K562 (cell line): ENCODE measurements around the gene ACLY. TPM values are rescaled to one million over a fixed set of nuclear protein-coding genes. Genes with fewer than 3 reads are reported as not detected.

Source experiments
- ARHGAP35 ChIP-seq: fragments of 450-650 bp; IDR thresholded peaks from 2 replicates; pipeline ENCODE4 v1.6.1; 2018; ENCODE audit not compliant: partially characterized antibody
- ARNT ChIP-seq, 2 experiments: fragments of 450-650 bp; IDR thresholded peaks; 2 replicates each; pipeline ENCODE4 v1.6.1; 2016; ENCODE audit warnings: mild to moderate bottlenecking in 1 of 2
- BCOR ChIP-seq: fragments of 450-650 bp; IDR thresholded peaks from 2 replicates; pipeline ENCODE4 v1.6.1; 2016
- BRD9 ChIP-seq: fragments of 450-650 bp; IDR thresholded peaks from 2 replicates; pipeline ENCODE4 v1.6.1; 2018; ENCODE audit warnings: low read depth; ENCODE audit not compliant: partially characterized antibody
- CBFA2T3 ChIP-seq: fragments of 450-650 bp; IDR thresholded peaks from 2 replicates; pipeline ENCODE4 v1.6.1; 2017
- CEBPG ChIP-seq, 3 experiments: fragments of 200-800 bp in 1 of 3; sonication (Bioruptor generic) in 1 of 3; sonication (generic) in 1 of 3; formaldehyde crosslinking in 1 of 3; IDR thresholded peaks in 2 of 3; conservative IDR thresholded peaks in 1 of 3; 2 replicates each; pipeline versions ENCODE4 v1.6.1 to v1.8.0; 2016 to 2022; ENCODE audit warnings: missing compliant biosample characterization in 2 of 3, missing genetic modification characterization in 2 of 3, mild to moderate bottlenecking in 1 of 3, missing genetic modification reagents in 1 of 3
- IFI16 ChIP-seq: fragments of 250-450 bp; sonication (Bioruptor Pico); IDR thresholded peaks from 2 replicates; pipeline ENCODE4 v2.1.2; 2022; ENCODE audit warnings: mild to moderate bottlenecking, inconsistent platforms
- KHSRP ChIP-seq: fragments of 450-650 bp; IDR thresholded peaks from 2 replicates; pipeline ENCODE4 v1.6.1; 2017
- MCM3 ChIP-seq: fragments of 450-650 bp; IDR thresholded peaks from 2 replicates; pipeline ENCODE4 v1.6.1; 2016
- NFE2 ChIP-seq: IDR thresholded peaks from 2 replicates; pipeline ENCODE4 v1.6.1; 2014; ENCODE audit warnings: antibody characterized with exemption, low read depth
- PCBP2 ChIP-seq: fragments of 200-400 bp; formaldehyde crosslinking; IDR thresholded peaks from 2 replicates; pipeline ENCODE4 v1.6.1; 2018; ENCODE audit warnings: low read length, low read depth, mild to moderate bottlenecking, moderate library complexity; ENCODE audit not compliant: poor library complexity, severe bottlenecking
- PHF8 ChIP-seq: fragments of 200-600 bp; sonication (generic); IDR thresholded peaks from 2 replicates; pipeline ENCODE4 v1.6.1; 2012; ENCODE audit warnings: mixed run types, mild to moderate bottlenecking, inconsistent platforms, low read length, moderate library complexity, borderline replicate concordance
- RAD21 ChIP-seq, 2 experiments: fragments of 250-450 bp in 1 of 2; fragments of 450-650 bp in 1 of 2; sonication (Bioruptor Pico) in 1 of 2; formaldehyde crosslinking in 1 of 2; IDR thresholded peaks in 1 of 2; conservative IDR thresholded peaks in 1 of 2; 2 replicates each; pipeline versions ENCODE4 v1.4.0 to v1.8.0; 2020 to 2022; ENCODE audit warnings: mild to moderate bottlenecking in 2 of 2, moderate library complexity in 1 of 2
- RBM22 ChIP-seq: fragments of 200-400 bp; formaldehyde crosslinking; IDR thresholded peaks from 2 replicates; pipeline ENCODE4 v1.6.1; 2018; ENCODE audit warnings: low read length, low read depth; ENCODE audit not compliant: poor library complexity, severe bottlenecking
- SAP30 ChIP-seq: fragments of 200-600 bp; sonication (generic); IDR thresholded peaks from 2 replicates; pipeline ENCODE4 v1.6.1; 2012; ENCODE audit warnings: borderline replicate concordance, low read depth, mild to moderate bottlenecking, moderate library complexity, low read length, control low read depth, inconsistent platforms; ENCODE audit not compliant: insufficient read depth, poor library complexity, severe bottlenecking
- SREBF1 ChIP-seq: fragments of 150-350 bp; IDR thresholded peaks from 2 replicates; pipeline ENCODE4 v1.6.1; 2014; ENCODE audit warnings: antibody characterized with exemption, low read depth, low read length, borderline replicate concordance
- SRSF1 ChIP-seq: fragments of 200-400 bp; formaldehyde crosslinking; IDR thresholded peaks from 2 replicates; pipeline ENCODE4 v1.6.1; 2017; ENCODE audit warnings: mild to moderate bottlenecking, low read depth, low read length, moderate library complexity
- YBX1 ChIP-seq: fragments of 450-650 bp; IDR thresholded peaks from 2 replicates; pipeline ENCODE4 v1.7.1; 2016; ENCODE audit warnings: mild to moderate bottlenecking
- YY1 ChIP-seq, 3 experiments: IDR thresholded peaks; 2 replicates each; pipeline ENCODE4 v1.6.1; 2011; ENCODE audit warnings: low read length in 2 of 3, mild to moderate bottlenecking in 2 of 3, moderate library complexity in 2 of 3, borderline replicate concordance in 1 of 3, control low read depth in 1 of 3, low read depth in 1 of 3; ENCODE audit not compliant: insufficient read depth in 3 of 3, insufficient replicate concordance in 2 of 3, control insufficient read depth in 1 of 3, insufficient read length in 1 of 3; ENCODE audit errors: extremely low read depth in 1 of 3
- ZNF253 ChIP-seq: fragments of 250-450 bp; sonication (Bioruptor Pico); conservative IDR thresholded peaks from 2 replicates; pipeline ENCODE4 v1.6.1; 2021; ENCODE audit warnings: mild to moderate bottlenecking
- polyA plus RNA-seq, 8 experiments: library from polyadenylated mRNA; depleted of rRNA in 4 of 8; stranded (reverse) in 5 of 8; unstranded in 3 of 8; fragments of >200 nt; fragmentation: Nextera tagmentation in 2 of 8; fragmentation: Illumina TruSeq in 1 of 8; extraction: Ambion mirVana in 2 of 8; extraction: Trizol in 1 of 8; gene quantifications; 2 replicates each; pipeline versions ENCODE4 v1.2.1 to v1.2.3, GENCODE V29; 2011 to 2014; ENCODE audit warnings: inconsistent platforms in 1 of 8, missing spikeins in 1 of 8
- total RNA-seq, 7 experiments: library from RNA; depleted of rRNA in 6 of 7; stranded (reverse); fragments of >200 nt in 6 of 7; fragmentation: Illumina TruSeq in 2 of 7; extraction: Trizol in 2 of 7; gene quantifications; 2 replicates each; pipeline versions ENCODE4 v1.2.1 to v1.2.3, GENCODE V29; 2011 to 2021; ENCODE audit warnings: low replicate concordance in 1 of 7
- TF ChIP-seq, protein P1 (sequence below): fragments of 450-650 bp; formaldehyde crosslinking; conservative IDR thresholded peaks from 2 replicates; pipeline ENCODE4 v1.4.0; 2022; ENCODE audit warnings: mild to moderate bottlenecking, missing genetic modification characterization
- TF ChIP-seq, protein P2 (sequence below): fragments of 450-650 bp; IDR thresholded peaks from 2 replicates; pipeline ENCODE4 v1.6.1; 2017; ENCODE audit warnings: mild to moderate bottlenecking, moderate library complexity

Gene ACLY
- total and polyA plus RNA-seq, 9 of the 15 experiments (the other 6 are each of a cell fraction or from before 2014, with no cell fraction given): 42.9 to 280 (median 125) TPM

DNA sequence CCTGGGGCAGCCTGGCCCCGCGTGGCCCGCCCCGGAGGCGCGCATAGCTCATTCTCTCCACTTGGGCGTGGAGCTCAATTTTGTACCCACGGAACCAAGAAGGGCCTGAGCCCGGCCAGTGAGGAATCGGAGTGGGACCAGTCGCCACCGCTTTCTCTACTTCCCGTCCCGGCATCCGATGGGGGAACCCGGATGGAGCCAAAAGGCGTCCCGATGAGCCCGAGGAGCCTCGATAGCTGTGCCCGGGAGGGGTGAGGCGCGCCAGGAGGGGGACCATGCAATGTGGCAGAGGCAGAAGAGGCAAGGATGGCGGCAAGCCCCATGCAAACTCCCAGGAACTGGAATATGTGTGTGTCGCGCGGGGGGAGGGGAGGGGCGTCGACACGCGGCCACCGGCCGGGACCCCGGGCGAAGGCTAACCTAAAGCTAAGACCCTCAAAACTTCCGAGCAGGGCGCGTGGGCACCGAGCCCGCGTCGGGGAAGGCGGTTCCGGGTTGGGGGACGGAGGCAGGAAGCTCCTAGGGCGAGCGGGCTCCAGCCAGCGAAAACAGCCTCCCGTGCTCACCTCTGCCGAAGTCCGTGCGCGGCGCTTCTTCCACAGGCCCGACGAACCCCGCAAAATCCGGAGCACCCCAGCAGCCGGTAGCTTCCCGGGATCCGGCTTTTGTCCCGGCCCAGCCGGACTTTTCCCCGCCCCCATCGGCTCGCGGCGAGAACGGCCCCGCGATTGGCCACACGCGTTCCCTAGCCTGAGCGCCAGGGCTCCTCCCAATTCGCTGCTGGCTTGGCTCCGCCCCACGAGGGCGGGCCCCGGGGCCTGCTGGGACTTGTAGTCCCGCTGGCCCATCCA, at the start of gene ACLY (continued):
- TF ChIP-seq ARHGAP35 (no peak), YBX1 (no peak), ARNT (IDR thresholded peaks at IDR 0.05) (no peak), CBFA2T3 (no peak), PCBP2 (no peak), NFE2 (no peak), SREBF1 (peak; percentile 18; the same call in 1 of the 2 replicates), IFI16 (CRISPR knock-in tag) (no peak), SAP30 (peak; percentile 85), BRD9 (no peak), RAD21 (CRISPR knock-in tag; conservative IDR thresholded peaks at IDR 0.05 in 1 of 2, IDR thresholded peaks at IDR 0.05 in 1 of 2) (no peak), KHSRP (no peak), RBM22 (peak; percentile 29), BCOR (no peak), SRSF1 (no peak), CEBPG (CRISPR knock-in tag; IDR thresholded peaks at IDR 0.05) (no peak), CEBPG (tag; conservative IDR thresholded peaks at IDR 0.05 in 1 of 2, IDR thresholded peaks at IDR 0.05 in 1 of 2) (no peak), ZNF253 (CRISPR knock-in tag) (no peak), YY1 (IDR thresholded peaks at IDR 0.05; ENCODE audit: borderline replicate concordance in 1 of 3, control insufficient read depth in 1 of 3, extremely low read depth in 1 of 3, insufficient read depth in 3 of 3, insufficient read length in 1 of 3, insufficient replicate concordance in 2 of 3, low read depth in 1 of 3, low read length in 2 of 3) (peak in 2 of 3 experiments; percentile 70 to 71), PHF8 (peak; percentile 78; the same call in 1 of the 2 replicates), MCM3 (no peak)
- TF ChIP-seq, protein P1, sequence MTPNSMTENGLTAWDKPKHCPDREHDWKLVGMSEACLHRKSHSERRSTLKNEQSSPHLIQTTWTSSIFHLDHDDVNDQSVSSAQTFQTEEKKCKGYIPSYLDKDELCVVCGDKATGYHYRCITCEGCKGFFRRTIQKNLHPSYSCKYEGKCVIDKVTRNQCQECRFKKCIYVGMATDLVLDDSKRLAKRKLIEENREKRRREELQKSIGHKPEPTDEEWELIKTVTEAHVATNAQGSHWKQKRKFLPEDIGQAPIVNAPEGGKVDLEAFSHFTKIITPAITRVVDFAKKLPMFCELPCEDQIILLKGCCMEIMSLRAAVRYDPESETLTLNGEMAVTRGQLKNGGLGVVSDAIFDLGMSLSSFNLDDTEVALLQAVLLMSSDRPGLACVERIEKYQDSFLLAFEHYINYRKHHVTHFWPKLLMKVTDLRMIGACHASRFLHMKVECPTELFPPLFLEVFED (CRISPR knock-in tag): no peak
- TF ChIP-seq, protein P2, sequence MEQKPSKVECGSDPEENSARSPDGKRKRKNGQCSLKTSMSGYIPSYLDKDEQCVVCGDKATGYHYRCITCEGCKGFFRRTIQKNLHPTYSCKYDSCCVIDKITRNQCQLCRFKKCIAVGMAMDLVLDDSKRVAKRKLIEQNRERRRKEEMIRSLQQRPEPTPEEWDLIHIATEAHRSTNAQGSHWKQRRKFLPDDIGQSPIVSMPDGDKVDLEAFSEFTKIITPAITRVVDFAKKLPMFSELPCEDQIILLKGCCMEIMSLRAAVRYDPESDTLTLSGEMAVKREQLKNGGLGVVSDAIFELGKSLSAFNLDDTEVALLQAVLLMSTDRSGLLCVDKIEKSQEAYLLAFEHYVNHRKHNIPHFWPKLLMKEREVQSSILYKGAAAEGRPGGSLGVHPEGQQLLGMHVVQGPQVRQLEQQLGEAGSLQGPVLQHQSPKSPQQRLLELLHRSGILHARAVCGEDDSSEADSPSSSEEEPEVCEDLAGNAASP: no peak
